Parathyroid adenoma (tissue), 2 donors: ENCODE results near the gene EXOC4.

Source experiments
- H2AFZ ChIP-seq: fragments of 300-600 bp; sonication (generic); one replicate; pipeline ENCODE4 v1.7.0; 2017; ENCODE audit warnings: antibody characterized with exemption, mild to moderate bottlenecking
- H3K27ac ChIP-seq: fragments of 300-600 bp; sonication (generic); one replicate; pipeline ENCODE4 v1.7.0; 2017
- H3K27me3 ChIP-seq: fragments of 300-600 bp; sonication (generic); one replicate; pipeline ENCODE4 v1.7.0; 2017; ENCODE audit warnings: low read length; ENCODE audit not compliant: control insufficient read depth, insufficient read depth
- H3K36me3 ChIP-seq: fragments of 300-600 bp; sonication (generic); one replicate; pipeline ENCODE4 v1.7.0; 2017; ENCODE audit warnings: low read length; ENCODE audit not compliant: control insufficient read depth, insufficient read depth
- H3K4me1 ChIP-seq: fragments of 300-600 bp; sonication (generic); one replicate; pipeline ENCODE4 v1.7.0; 2017; ENCODE audit warnings: control low read depth
- H3K4me2 ChIP-seq: fragments of 300-600 bp; sonication (generic); one replicate; pipeline ENCODE4 v1.7.0; 2017; ENCODE audit warnings: low read length
- H3K4me3 ChIP-seq: fragments of 300-600 bp; sonication (generic); one replicate; pipeline ENCODE4 v1.7.0; 2017; ENCODE audit warnings: low read depth, low read length
- H3K79me2 ChIP-seq: fragments of 300-600 bp; sonication (generic); one replicate; pipeline ENCODE4 v1.7.0; 2017; ENCODE audit warnings: control low read depth
- H3K9ac ChIP-seq: fragments of 300-600 bp; sonication (generic); one replicate; pipeline ENCODE4 v1.7.0; 2017; ENCODE audit warnings: mild to moderate bottlenecking
- H3K9me3 ChIP-seq: fragments of 300-600 bp; sonication (generic); one replicate; pipeline ENCODE4 v1.7.0; 2017; ENCODE audit warnings: low read length; ENCODE audit not compliant: control insufficient read depth
- TF ChIP-seq, protein P1 (sequence below): fragments of 300-600 bp; sonication (generic); IDR thresholded peaks from one replicate; pipeline ENCODE4 v1.7.0; 2017; ENCODE audit warnings: antibody characterized with exemption, mild to moderate bottlenecking
- donor health status: primary hyperparathyroidism.

Gene EXOC4

DNA sequence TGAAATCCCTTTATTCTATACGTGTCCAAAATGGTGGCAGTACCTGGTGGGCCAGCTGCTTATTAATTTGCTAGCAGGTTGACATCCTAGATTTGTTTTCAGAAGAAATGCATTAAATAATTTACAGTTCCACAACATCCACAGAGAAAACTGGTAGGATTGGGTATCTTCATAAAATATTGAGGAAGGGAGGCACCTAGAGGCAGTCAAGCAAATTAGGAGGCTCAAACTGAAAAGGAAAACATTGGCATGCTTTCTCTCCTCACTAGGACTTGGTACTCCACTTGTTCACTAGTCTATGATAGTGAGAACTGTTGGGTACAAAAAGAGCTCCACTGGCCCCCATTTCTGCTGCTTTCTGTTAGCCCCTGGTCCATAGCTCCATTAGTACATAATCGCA, 855.9 kb downstream of the EXOC4 start:
- Histone ChIP-seq H3K4me1 (no peaks in the 10 kb centered on the region), H3K27ac (no peak overlapping the region), H2AFZ (no peak overlapping the region), H3K36me3 (no peaks in the 10 kb centered on the region), H3K4me3 (no peak overlapping the region), H3K9ac (no peak overlapping the region), H3K79me2 (no peaks in the 10 kb centered on the region), H3K27me3 (no peaks in the 10 kb centered on the region), H3K9me3 (no peaks in the 10 kb centered on the region), H3K4me2 (no peak overlapping the region)
- TF ChIP-seq, protein P1, sequence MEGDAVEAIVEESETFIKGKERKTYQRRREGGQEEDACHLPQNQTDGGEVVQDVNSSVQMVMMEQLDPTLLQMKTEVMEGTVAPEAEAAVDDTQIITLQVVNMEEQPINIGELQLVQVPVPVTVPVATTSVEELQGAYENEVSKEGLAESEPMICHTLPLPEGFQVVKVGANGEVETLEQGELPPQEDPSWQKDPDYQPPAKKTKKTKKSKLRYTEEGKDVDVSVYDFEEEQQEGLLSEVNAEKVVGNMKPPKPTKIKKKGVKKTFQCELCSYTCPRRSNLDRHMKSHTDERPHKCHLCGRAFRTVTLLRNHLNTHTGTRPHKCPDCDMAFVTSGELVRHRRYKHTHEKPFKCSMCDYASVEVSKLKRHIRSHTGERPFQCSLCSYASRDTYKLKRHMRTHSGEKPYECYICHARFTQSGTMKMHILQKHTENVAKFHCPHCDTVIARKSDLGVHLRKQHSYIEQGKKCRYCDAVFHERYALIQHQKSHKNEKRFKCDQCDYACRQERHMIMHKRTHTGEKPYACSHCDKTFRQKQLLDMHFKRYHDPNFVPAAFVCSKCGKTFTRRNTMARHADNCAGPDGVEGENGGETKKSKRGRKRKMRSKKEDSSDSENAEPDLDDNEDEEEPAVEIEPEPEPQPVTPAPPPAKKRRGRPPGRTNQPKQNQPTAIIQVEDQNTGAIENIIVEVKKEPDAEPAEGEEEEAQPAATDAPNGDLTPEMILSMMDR, result no peak

DNA sequence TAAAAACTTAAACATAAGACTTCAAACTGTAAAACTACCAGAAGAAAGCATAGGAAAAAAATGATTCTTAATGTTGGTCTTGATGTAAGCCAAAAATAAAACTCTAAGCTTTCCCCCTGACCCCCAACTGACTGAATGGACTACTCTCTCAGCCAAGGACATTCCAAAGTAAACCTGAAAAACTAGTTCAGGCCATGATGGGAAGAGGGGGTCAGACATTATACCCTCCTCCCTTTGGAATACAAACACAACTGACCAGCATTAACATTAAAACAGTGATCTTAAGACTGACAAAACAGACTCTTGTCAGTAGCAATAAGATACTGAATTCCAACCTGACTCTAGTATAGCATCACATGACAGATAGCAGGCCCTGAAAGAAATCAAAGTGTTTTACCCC, 860.8 kb downstream of the EXOC4 start:
- no peaks in the 10 kb centered on the region for H3K27me3 ChIP-seq
- no peak overlapping the region for H3K4me2 ChIP-seq
- TF ChIP-seq, protein P1, result no peak
- H3K9ac ChIP-seq, result no peak overlapping the region
- no peaks in the 10 kb centered on the region for H3K4me1 ChIP-seq
- H3K79me2 ChIP-seq, result no peaks in the 10 kb centered on the region
- no peak overlapping the region for H3K27ac ChIP-seq
- H3K4me3 ChIP-seq, result no peak overlapping the region
- H2AFZ ChIP-seq, result no peak overlapping the region
- H3K36me3 ChIP-seq, result no peaks in the 10 kb centered on the region
- no peaks in the 10 kb centered on the region for H3K9me3 ChIP-seq

DNA sequence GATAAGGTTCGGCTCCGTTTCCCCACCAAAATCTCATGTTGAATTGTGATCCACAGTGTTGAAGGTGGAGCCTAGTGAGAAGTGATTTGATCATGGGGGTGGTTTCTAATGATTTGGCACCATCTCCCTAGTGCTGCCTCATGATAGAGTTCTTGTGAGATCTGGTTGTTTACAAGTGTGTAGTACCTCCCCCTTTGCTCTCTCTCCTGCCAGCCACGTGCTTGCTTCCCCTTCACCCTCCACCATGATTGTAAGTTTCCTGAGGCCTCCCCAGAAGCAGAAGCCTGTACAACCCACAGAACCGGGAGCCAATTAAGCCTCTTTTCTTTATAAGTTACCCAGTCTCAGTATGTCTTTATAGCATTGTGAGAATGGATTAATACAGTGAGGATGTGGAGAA, 862.1 kb downstream of the EXOC4 start:
- no peaks in the 10 kb centered on the region for H3K79me2 ChIP-seq
- no peaks in the 10 kb centered on the region for H3K36me3 ChIP-seq
- H3K9ac ChIP-seq, result no peak overlapping the region
- TF ChIP-seq, protein P1, result no peak
- no peaks in the 10 kb centered on the region for H3K4me1 ChIP-seq
- H3K27me3 ChIP-seq, result no peaks in the 10 kb centered on the region
- no peak overlapping the region for H2AFZ ChIP-seq
- H3K9me3 ChIP-seq, result no peaks in the 10 kb centered on the region
- no peak overlapping the region for H3K4me3 ChIP-seq
- no peak overlapping the region for H3K4me2 ChIP-seq
- H3K27ac ChIP-seq, result no peak overlapping the region
